ENCODE measurements around the gene LOXHD1.

LOXHD1 gene

DNA sequence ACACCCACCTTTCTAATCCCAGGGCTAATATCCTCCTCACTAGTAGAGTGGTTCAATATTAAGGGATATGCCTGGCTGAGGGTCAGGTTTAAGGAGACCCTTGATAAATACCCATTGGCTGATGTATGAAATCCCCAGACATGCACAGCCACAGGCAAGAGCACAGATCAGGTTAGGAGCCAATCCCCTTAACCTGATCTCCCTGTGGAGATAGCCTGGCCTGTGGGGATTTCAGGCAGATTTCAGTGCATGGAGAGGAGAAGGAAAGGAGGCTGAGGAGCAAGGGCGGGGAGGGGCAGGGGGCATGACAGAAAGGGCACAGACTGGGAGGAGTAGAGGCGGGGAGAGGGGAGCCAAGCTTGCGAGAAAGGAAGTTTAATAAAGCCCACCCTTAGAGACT, 129.0 kb downstream of the LOXHD1 start:
- DNase-seq = no peak

DNA sequence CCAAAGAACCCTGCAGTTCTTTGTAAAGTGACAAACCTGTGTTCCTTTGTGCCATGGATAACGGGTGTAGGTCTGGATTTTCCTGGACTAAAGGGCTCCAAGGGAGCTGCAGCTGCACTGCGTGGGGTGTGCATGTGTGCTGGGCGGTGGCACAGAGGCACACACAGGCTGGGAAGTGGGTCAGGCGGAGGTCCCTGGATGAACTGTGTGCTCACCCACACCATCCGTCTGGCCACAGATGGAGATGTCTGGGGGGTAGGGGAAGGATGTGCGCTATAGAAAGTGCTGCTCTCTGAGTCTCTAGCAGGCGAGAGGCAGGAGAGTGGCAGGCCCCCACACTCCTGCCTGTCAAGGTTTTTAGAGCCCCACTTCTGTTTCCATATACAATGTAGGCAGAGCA, 137.2 kb downstream of the LOXHD1 start:
- DNase-seq = no peak

DNA sequence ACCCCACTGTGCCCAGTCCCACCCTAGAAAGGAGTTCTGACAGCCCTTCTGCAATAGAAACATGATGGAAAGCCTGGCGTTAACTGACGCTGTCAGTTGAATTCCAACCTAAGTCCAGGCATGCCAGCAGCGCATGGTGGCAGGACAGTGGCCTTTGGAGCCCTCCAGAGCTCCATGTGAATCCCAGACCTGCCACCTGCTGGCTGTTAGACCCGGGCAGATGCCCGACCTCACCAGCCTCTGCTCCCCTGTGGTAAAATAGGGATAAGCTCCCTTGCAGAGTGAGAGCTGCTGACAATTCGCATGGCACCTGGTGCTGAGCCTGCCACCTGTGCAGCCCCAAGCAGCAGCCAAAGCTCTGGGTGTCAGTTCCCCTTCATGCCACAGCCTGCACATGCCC, 138.6 kb downstream of the LOXHD1 start:
- no peak for DNase-seq

- DNase-seq = no peak
Measured at GRCh38 chr18:46516555-46516954, 140.5 kb downstream of the LOXHD1 start.

GRCh38 chr18:46510386-46510785, 146.6 kb downstream of the LOXHD1 start:
- no peak for DNase-seq

DNA sequence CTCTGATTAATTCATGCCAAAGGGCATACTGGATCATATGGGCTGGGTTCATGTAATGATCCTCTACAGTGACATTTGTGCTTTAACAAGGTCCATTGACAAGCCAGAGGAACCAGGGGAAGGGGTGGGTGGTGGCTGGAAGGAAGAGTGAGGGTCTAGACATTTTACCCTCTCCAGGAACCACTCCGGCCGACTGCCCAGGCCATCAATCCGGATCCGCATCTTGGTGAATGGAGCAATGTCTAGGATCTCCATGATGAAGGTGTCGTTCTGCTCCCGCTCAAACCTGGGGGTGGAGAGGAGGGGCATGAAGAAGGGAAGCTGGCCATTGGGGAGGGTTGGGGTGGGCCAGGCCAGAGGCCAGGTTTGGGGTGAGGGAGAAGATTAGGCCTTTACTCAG, 147.5 kb downstream of the LOXHD1 start:
- no peak for DNase-seq

GRCh38 chr18:46506974-46507586, 149.9 kb downstream of the LOXHD1 start:
- DNase-seq = no peak

- no peak for DNase-seq
Measured at GRCh38 chr18:46502444-46502843, 154.6 kb downstream of the LOXHD1 start.

DNA sequence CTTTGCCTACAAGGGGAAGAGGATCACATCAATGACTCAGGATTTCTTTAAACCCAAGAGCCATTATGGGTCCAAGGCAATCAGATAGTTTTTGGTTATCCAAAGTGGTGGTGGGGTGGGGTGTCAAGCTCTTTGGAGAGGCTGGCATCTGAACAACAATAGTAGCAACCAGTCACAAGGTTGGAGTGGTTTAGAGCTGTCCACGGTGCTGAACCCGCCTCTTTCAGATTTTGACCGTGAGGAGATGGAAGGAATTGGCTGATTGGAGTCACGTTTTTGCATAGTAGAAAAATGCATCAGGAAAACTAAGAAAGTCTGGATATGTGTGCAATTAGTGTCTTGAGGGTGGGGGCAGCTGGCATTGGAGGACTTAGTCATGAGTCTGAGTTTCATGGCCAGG, 159.9 kb downstream of the LOXHD1 start:
- DNase-seq = no peak

DNA sequence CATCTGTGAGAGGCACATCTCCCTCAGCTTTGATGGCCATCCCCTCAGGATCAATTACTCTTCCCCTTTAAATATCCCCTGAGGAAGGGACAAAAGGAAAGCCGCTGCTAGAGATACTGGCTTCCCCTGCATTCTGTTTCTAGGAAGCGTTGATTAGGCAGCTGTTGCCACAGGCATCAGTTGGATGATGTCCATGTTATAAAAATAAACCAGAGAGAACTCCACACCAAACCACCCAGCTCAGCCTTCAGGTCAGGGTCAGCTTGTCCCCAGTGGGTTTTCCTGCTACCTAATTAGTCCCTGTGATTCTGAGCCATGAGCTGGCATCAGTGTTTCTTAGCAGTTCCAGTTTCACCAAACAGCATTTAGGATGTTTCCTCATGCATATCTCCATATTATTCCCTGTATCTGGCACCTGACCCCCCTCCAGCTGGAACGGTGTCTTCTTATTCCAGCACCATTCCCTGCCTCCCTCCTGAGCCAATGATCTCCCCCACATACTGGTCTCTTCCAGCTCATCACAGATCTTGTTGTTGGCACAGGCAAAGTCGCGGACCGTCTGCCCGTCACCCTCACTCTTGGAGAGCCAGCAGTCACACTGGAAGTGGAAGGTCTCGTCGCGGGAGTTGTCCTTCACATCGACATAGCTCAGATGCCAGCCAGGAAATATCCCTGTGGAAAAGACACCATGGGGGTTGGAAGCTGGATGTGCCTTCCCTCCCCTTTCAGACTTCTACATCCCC, 168.4 kb downstream of the LOXHD1 start:
- peak; percentile 70 for DNase-seq

DNA sequence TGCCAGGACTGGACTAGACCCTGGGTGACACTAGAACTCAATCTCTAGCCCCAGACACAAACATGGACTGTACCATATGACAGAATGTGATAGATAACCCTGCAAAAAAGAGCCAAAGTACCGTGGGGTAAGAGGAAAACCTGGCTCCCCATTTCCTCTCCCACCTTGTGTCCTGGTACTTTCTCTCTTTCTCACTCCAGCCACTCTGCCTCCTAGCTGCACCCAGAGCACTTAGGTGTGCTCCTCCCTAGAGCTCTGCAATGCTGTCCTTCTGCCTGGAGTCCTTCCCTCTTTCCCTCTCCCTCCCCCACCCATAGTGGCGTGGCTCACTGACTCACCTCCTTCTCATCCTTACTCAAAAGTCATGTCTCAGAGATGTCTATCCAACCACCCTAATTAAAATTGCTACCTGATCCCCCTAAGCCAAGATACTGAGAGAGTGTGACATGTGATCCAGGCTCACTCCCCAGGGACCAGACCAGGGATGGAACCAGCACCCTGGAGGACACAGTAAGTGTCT, 171.3 kb downstream of the LOXHD1 start:
- no peak for DNase-seq

- DNase-seq = no peak
Measured at GRCh38 chr18:46484971-46485370, 172.0 kb downstream of the LOXHD1 start.

GRCh38 chr18:46482831-46483230, 174.2 kb downstream of the LOXHD1 start:
- DNase-seq = no peak

- peak; percentile 7 for DNase-seq
Measured at GRCh38 chr18:46481847-46482245, 175.2 kb downstream of the LOXHD1 start.

DNA sequence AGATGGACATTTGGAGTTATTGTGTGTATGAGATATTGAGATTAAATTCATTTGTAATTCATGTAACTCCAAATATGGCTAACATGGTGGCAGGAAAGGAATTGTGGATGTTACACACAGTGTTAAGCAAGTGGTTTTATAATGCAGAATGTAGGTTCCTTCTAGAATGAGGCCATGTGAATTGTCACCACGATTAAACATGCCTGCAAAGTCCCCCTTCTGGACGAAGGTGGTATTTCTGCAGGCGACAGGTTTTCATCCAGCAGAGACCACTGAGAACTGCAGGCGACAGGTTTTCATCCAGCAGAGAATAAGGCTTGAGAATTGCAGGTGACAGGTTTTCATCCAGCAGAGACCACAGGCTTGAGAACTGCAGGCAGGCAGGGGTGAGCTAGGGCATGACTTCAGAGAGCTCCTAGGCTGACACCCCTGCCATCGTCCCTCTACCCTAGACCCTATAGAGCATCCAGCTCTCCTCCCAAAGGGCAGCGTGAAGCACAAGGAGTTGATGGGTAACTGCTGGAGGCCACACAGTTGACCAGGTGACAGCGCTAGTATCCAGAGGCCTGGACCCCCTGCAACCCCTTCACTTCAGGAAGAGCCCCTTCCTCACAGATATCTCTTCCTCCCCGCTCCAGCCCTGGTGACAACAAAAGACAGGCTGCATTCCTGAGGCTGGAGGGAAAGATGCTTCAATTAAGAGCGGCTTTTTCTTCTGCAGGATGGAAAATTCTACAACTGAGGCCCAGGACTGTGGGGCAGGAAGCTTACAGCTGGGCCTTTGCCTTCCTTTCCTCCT, 175.8 kb downstream of the LOXHD1 start:
- peak; percentile 67 for DNase-seq

- peak; percentile 94 for DNase-seq
Measured at GRCh38 chr18:46480226-46480625, 176.8 kb downstream of the LOXHD1 start.

DNA sequence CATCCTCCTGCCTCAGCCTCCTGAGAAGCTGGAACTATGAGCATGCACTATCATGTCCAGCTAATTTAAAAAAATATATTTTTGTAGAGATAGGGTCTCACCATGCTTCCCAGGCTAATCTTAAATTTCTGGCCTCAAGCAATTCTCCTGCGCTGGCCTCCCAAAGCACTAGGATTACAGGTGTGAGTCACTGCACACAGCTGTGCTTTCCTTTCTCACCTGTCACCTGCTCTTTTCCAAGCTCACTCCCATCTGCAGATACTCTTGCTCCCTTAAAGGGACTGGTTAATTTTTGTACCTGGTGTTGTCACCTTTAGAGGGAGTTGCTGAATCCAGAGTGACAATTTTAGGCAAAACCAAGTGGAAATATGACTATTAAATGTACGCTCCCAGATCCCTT, 178.2 kb downstream of the LOXHD1 start:
- DNase-seq = no peak

DNA sequence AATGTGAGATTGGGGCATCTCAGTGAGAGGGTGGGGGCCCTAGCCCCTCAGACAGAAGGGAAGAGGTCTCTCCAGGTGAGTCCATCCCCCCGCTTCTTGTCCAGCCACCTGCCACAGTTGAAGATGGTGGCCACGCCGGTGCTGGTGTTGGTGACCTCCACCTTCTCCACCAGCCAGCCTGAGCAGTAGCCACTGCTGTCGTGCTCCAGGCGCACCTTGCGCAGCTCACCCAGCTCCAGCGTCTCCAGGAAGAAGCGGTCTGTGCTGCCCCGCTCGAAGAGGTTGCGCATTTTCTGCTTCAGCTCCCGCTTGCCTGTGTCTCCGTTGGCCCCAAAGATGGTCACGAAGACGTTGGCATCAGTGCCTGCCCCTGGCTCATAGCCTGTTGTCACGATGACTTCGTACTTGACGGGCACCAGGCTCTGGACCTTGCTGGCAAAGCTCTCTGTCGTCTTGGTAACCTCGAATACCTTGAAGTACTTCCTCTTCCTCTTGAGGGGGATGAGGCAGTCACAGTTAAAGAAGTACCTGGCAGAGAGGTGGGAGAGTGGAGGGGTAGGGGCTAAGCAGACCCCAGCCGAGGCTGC, 179.5 kb downstream of the LOXHD1 start:
- DNase-seq = no peak

GRCh38 chr18:46475390-46475752, 181.6 kb downstream of the LOXHD1 start:
- no peak for DNase-seq

- no peak for DNase-seq
Measured at GRCh38 chr18:46474487-46475389, 182.3 kb downstream of the LOXHD1 start.

DNA sequence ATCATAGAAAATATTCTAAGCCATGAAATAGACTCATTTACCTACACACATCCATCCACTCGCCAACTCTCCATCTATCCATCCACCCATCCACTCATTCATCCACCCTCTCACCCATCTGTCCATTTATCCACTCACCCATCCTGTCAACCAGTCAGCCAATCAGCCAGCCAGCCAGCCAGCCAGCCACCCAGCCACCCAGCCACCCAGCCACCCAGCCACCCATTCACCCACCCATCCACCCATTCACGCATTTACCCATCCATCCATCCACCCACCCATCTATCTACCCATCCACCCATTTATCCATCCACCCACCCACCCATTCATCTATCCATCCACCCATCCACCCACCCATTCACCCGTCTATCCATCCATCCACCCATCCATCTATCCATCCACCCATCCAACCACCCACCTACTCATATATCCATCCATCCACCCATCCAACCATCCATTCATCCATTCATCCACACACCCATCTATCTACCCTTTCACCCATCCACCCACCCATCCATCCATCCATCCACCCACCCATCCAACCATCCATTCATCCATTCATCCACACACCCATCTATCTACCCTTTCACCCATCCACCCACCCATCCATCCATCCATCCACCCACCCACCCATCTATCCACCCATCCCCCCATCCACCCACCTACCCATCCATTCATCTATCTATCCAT, 185.1 kb downstream of the LOXHD1 start:
- DNase-seq = no peak

DNA sequence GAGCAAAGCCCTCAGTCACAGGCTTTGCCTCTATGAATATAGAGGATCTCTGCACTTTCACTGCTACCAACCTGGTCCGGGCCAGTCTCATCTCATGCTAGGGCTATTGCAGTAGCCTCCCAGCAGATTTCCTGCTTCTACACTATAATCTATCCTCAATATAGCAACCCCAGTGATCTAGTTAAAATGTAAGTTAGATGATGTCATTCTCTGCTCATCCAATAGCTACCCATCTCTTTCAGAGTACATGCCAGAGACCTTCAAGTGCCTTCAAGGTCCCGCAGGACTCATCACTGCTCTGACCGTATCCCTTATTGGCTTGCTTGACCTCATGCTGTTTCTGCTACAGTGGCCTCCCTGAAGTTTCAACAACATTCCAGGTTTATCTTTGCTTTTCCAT, 186.3 kb downstream of the LOXHD1 start:
- no peak for DNase-seq

Measured in NCI-H1694 treated with DMSO at 0.1 percent for 48 hours (cell line).